Measurements from ENCODE around the gene FBXO8. TPM values are rescaled to one million over a fixed set of nuclear protein-coding genes. Genes with fewer than 3 reads are reported as not detected.

Gene FBXO8
- total RNA-seq, 1 donor from 2014 or later = 14.4 TPM

- no peak for DNase-seq (ENCODE audit: low read depth)
- H3K4me3 ChIP-seq (ENCODE audit: low read depth, low read length) = no peak overlapping the region
- no peaks in the 10 kb centered on the region for H3K27me3 ChIP-seq (ENCODE audit: control insufficient read depth, insufficient read depth, low read length)
- no peaks in the 10 kb centered on the region for H3K36me3 ChIP-seq (ENCODE audit: control insufficient read depth, insufficient read depth, low read length)
- TF ChIP-seq CTCF (IDR thresholded peaks at IDR 0.05; ENCODE audit: insufficient read depth, low read length, poor library complexity, severe bottlenecking) = no peak
Measured at GRCh38 chr4:174189392-174190015, 94.0 kb downstream of the FBXO8 start.

Other genes with a start within 250 kb of the FBXO8 start
- 9.4 and 13.6 TPM in 2 replicates for gene CEP44, start 244 bp upstream of the FBXO8 start, total RNA-seq
- 0.34 and 0.75 TPM in 2 replicates for gene HPGD, start 238.8 kb upstream of the FBXO8 start, total RNA-seq